Measurements from ENCODE around the gene KRT73. TPM values are rescaled to one million over a fixed set of nuclear protein-coding genes. Genes with fewer than 3 reads are reported as not detected.

Gene KRT73
- total RNA-seq, 4 donors from 2014 or later: 3.0 to 15.3 (median 6.0) TPM

- intact Hi-C loops (cut with DNase I; ENCODE audit: low total_unique reads): no loop called here
- no peak overlapping the region for H3K4me3 ChIP-seq (ENCODE audit: low read depth, poor library complexity, severe bottlenecking)
- TF ChIP-seq POLR2A (IDR thresholded peaks at IDR 0.05): no peak
- TF ChIP-seq CTCF (IDR thresholded peaks at IDR 0.05): no peak
- 69 to 79% methylated on average over 5 of the region's 5 CpGs for WGBS, 2 donors
- DNase-seq (ENCODE audit: low spot score in 2 of 2): no peak
These were observed 18.4 kb upstream of the KRT73 start for GRCh38 chr12:52636592-52637258.

- 75 to 80% methylated on average over 6 of the region's 6 CpGs for WGBS, 2 donors
- peak in 1 of 2 donors; percentile 76 for DNase-seq (ENCODE audit: low spot score in 2 of 2)
- TF ChIP-seq POLR2A (IDR thresholded peaks at IDR 0.05) (no peak), CTCF (IDR thresholded peaks at IDR 0.05) (no peak)
- intact Hi-C loops (cut with DNase I; ENCODE audit: low total_unique reads): no loop called here
- H3K4me3 ChIP-seq (ENCODE audit: low read depth, poor library complexity, severe bottlenecking): no peak overlapping the region
These were observed 17.8 kb upstream of the KRT73 start for GRCh38 chr12:52636189-52636588.

- no peak overlapping the region for H3K4me3 ChIP-seq (ENCODE audit: low read depth, poor library complexity, severe bottlenecking)
- intact Hi-C loops (cut with DNase I; ENCODE audit: low total_unique reads): no loop called here
- DNase-seq (ENCODE audit: low spot score in 2 of 2): peak in 1 of 2 donors; percentile 80
- WGBS, 2 donors: 17 to 22% methylated on average over 6 of the region's 7 CpGs
- no peak for TF ChIP-seq CTCF (IDR thresholded peaks at IDR 0.05)
- TF ChIP-seq POLR2A (IDR thresholded peaks at IDR 0.05): no peak
These were observed 16.1 kb upstream of the KRT73 start for GRCh38 chr12:52634266-52635056.

GRCh38 chr12:52633383-52633782 lies 15.0 kb upstream of the KRT73 start:
- WGBS, 2 donors: 64 to 71% methylated on average over 4 of the region's 4 CpGs
- TF ChIP-seq CTCF (IDR thresholded peaks at IDR 0.05) (no peak), POLR2A (IDR thresholded peaks at IDR 0.05) (no peak)
- H3K4me3 ChIP-seq (ENCODE audit: low read depth, poor library complexity, severe bottlenecking): no peak overlapping the region
- intact Hi-C loops (cut with DNase I; ENCODE audit: low total_unique reads): no loop called here
- peak in 1 of 2 donors; percentile 76 for DNase-seq (ENCODE audit: low spot score in 2 of 2)

GRCh38 chr12:52632656-52633055 lies 14.3 kb upstream of the KRT73 start:
- intact Hi-C loops (cut with DNase I; ENCODE audit: low total_unique reads): no loop called here
- DNase-seq (ENCODE audit: low spot score in 2 of 2): peak in 1 of 2 donors; percentile 50
- WGBS, 2 donors: 69 to 86% methylated on average over 4 of the region's 4 CpGs
- no peak overlapping the region for H3K4me3 ChIP-seq (ENCODE audit: low read depth, poor library complexity, severe bottlenecking)
- TF ChIP-seq POLR2A (IDR thresholded peaks at IDR 0.05) (no peak), CTCF (IDR thresholded peaks at IDR 0.05) (no peak)
